Muscle layer of duodenum (tissue), 2 donors: Measurements from ENCODE around the gene AHRR.

Experiments
- H3K27ac ChIP-seq: one replicate; pipeline ENCODE4 v1.7.0; 2013; ENCODE audit warnings: mild to moderate bottlenecking, low read length
- H3K27me3 ChIP-seq: one replicate; pipeline ENCODE4 v1.7.0; 2013; ENCODE audit warnings: low read depth, mild to moderate bottlenecking, control low read depth, low read length
- H3K36me3 ChIP-seq, 2 donors: one replicate each; pipeline ENCODE4 v1.7.0; 2013; ENCODE audit warnings: low read length in 2 of 2, control low read depth in 1 of 2, mild to moderate bottlenecking in 1 of 2; ENCODE audit not compliant: insufficient read depth in 2 of 2, control insufficient read depth in 1 of 2
- H3K4me1 ChIP-seq, 2 donors: one replicate each; pipeline ENCODE4 v1.7.0; 2013; ENCODE audit warnings: low read length in 2 of 2, mild to moderate bottlenecking in 2 of 2, control low read depth in 1 of 2, moderate library complexity in 1 of 2; ENCODE audit not compliant: insufficient read depth in 2 of 2, control insufficient read depth in 1 of 2
- H3K4me3 ChIP-seq, 2 donors: one replicate each; pipeline ENCODE4 v1.7.0; 2013; ENCODE audit warnings: low read length in 2 of 2, low read depth in 1 of 2, mild to moderate bottlenecking in 1 of 2
- H3K9me3 ChIP-seq, 2 donors: one replicate each; pipeline ENCODE4 v1.7.0; 2013; ENCODE audit warnings: low read length in 2 of 2, control low read depth in 1 of 2, mild to moderate bottlenecking in 1 of 2; ENCODE audit not compliant: control insufficient read depth in 1 of 2
- donor health status: healthy.

The AHRR gene

GRCh38 chr5:352639-353611 is 31.4 kb downstream of the AHRR start:
- Histone ChIP-seq H3K27ac (no peak overlapping the region), H3K4me3 (no peak overlapping the region), H3K36me3 (no peaks in the 10 kb centered on the region)

GRCh38 chr5:353612-354580 is 32.4 kb downstream of the AHRR start:
- no peaks in the 10 kb centered on the region for H3K36me3 ChIP-seq
- no peaks in the 10 kb centered on the region for H3K27me3 ChIP-seq
- no peaks in the 10 kb centered on the region for H3K9me3 ChIP-seq
- no peak overlapping the region for H3K4me3 ChIP-seq
- no peaks in the 10 kb centered on the region for H3K4me1 ChIP-seq
- no peak overlapping the region for H3K27ac ChIP-seq

More at GRCh38 chr5:352639-353611, 31.4 kb downstream of the AHRR start:
- no peaks in the 10 kb centered on the region for H3K4me1 ChIP-seq
- H3K27me3 ChIP-seq, result no peaks in the 10 kb centered on the region
- no peaks in the 10 kb centered on the region for H3K9me3 ChIP-seq

GRCh38 chr5:354581-355378 is 33.3 kb downstream of the AHRR start:
- Histone ChIP-seq H3K4me1 (no peaks in the 10 kb centered on the region), H3K9me3 (no peaks in the 10 kb centered on the region), H3K36me3 (no peaks in the 10 kb centered on the region), H3K27ac (no peak overlapping the region), H3K4me3 (no peak overlapping the region), H3K27me3 (no peaks in the 10 kb centered on the region)

- H3K4me1 ChIP-seq, result no peaks in the 10 kb centered on the region
Measured at GRCh38 chr5:355379-355935, 33.9 kb downstream of the AHRR start.

GRCh38 chr5:355958-356357 is 34.4 kb downstream of the AHRR start:
- Histone ChIP-seq H3K27ac (no peak overlapping the region), H3K36me3 (no peaks in the 10 kb centered on the region), H3K27me3 (no peaks in the 10 kb centered on the region), H3K4me1 (no peaks in the 10 kb centered on the region), H3K4me3 (no peak overlapping the region), H3K9me3 (no peaks in the 10 kb centered on the region)

More at GRCh38 chr5:355379-355935, 33.9 kb downstream of the AHRR start:
- H3K36me3 ChIP-seq, result no peaks in the 10 kb centered on the region
- H3K9me3 ChIP-seq, result no peaks in the 10 kb centered on the region
- no peak overlapping the region for H3K4me3 ChIP-seq
- H3K27ac ChIP-seq, result no peak overlapping the region
- H3K27me3 ChIP-seq, result no peaks in the 10 kb centered on the region

- Histone ChIP-seq H3K36me3 (no peaks in the 10 kb centered on the region), H3K4me1 (no peaks in the 10 kb centered on the region), H3K9me3 (peaks cover 5 to 8% of the 10 kb centered on the region in 2 donors), H3K27ac (no peak overlapping the region), H3K4me3 (no peak overlapping the region), H3K27me3 (no peaks in the 10 kb centered on the region)
Measured at GRCh38 chr5:359301-359897, 37.9 kb downstream of the AHRR start.

GRCh38 chr5:360257-361027 is 38.9 kb downstream of the AHRR start:
- H3K36me3 ChIP-seq, result no peaks in the 10 kb centered on the region
- H3K27ac ChIP-seq, result no peak overlapping the region
- H3K27me3 ChIP-seq, result no peaks in the 10 kb centered on the region

GRCh38 chr5:362189-362588 is 40.7 kb downstream of the AHRR start:
- Histone ChIP-seq H3K27me3 (no peaks in the 10 kb centered on the region), H3K9me3 (peaks cover 9 to 18% of the 10 kb centered on the region in 2 donors), H3K4me1 (no peaks in the 10 kb centered on the region), H3K27ac (no peak overlapping the region), H3K36me3 (no peaks in the 10 kb centered on the region), H3K4me3 (no peak overlapping the region)

More at GRCh38 chr5:360257-361027, 38.9 kb downstream of the AHRR start:
- Histone ChIP-seq H3K4me1 (no peaks in the 10 kb centered on the region), H3K4me3 (no peak overlapping the region), H3K9me3 (peaks cover 8 to 9% of the 10 kb centered on the region in 2 donors)

GRCh38 chr5:362978-363765 is 41.7 kb downstream of the AHRR start:
- Histone ChIP-seq H3K27ac (no peak overlapping the region), H3K4me3 (no peak overlapping the region), H3K4me1 (no peaks in the 10 kb centered on the region), H3K36me3 (no peaks in the 10 kb centered on the region), H3K9me3 (peaks cover 9 to 18% of the 10 kb centered on the region in 2 donors), H3K27me3 (no peaks in the 10 kb centered on the region)
